Kidney (tissue), 14 donors: ENCODE measurements around the gene KIF16B. TPM values are rescaled to one million over a fixed set of nuclear protein-coding genes. Genes with fewer than 3 reads are reported as not detected.

ENCODE experiments used
- DNase-seq, 5 donors: peaks; one replicate each; pipeline ENCODE4 v3.0.0-alpha.2; 2013 to 2020
- FAIRE-seq: peaks from 2 replicates; lab custom pipeline; 2012; peaks lifted over from hg19 to GRCh38; lab: Jason Lieb, UNC
- H3K27ac ChIP-seq, 2 donors: one replicate each; pipeline ENCODE4 v1.7.0; 2013; ENCODE audit warnings: low read depth in 2 of 2, low read length in 2 of 2, inconsistent platforms in 1 of 2
- H3K27me3 ChIP-seq: one replicate; pipeline ENCODE4 v1.7.1; 2013; ENCODE audit warnings: low read length, inconsistent platforms; ENCODE audit not compliant: control insufficient read depth, insufficient read depth
- H3K36me3 ChIP-seq, 3 donors: one replicate each; pipeline versions ENCODE4 v1.7.0 to v1.7.1; 2013; ENCODE audit warnings: low read length in 3 of 3, control low read depth in 1 of 3, inconsistent platforms in 1 of 3; ENCODE audit not compliant: insufficient read depth in 3 of 3, control insufficient read depth in 2 of 3
- H3K4me1 ChIP-seq, 3 donors: one replicate each; pipeline versions ENCODE4 v1.7.0 to v1.7.1; 2013; ENCODE audit warnings: low read length in 3 of 3, inconsistent platforms in 1 of 3, low read depth in 1 of 3; ENCODE audit not compliant: control insufficient read depth in 2 of 3, insufficient read depth in 2 of 3
- H3K4me3 ChIP-seq, 3 donors: one replicate each; pipeline versions ENCODE4 v1.7.0 to v1.8.1; 2013; ENCODE audit warnings: low read length in 3 of 3, control low read depth in 1 of 3, inconsistent platforms in 1 of 3
- H3K9ac ChIP-seq, 3 donors: one replicate each; pipeline versions ENCODE4 v1.7.0 to v1.7.1; 2013; ENCODE audit warnings: low read length in 3 of 3, control low read depth in 1 of 3, inconsistent platforms in 1 of 3
- H3K9me3 ChIP-seq, 3 donors: one replicate each; pipeline versions ENCODE4 v1.7.0 to v1.7.1; 2013; ENCODE audit warnings: low read length in 3 of 3, control low read depth in 1 of 3, inconsistent platforms in 1 of 3; ENCODE audit not compliant: control insufficient read depth in 2 of 3, insufficient read depth in 1 of 3
- intact Hi-C: fragments of 100-400 bp; cut with DNase I; formaldehyde crosslinking; loops from one replicate; pipeline ENCODE4 v1.11.1; 2022
- polyA plus RNA-seq: library from polyadenylated mRNA; stranded (reverse); fragments of 350-450 nt; fragmentation: Illumina TruSeq; extraction: RNeasy Lipid Tissue Mini Kit (QIAGEN cat#74804); gene quantifications from one replicate; pipeline ENCODE4 v1.2.3, GENCODE V29; 2014; ENCODE audit warnings: low read depth, low replicate concordance; ENCODE audit not compliant: insufficient read depth
- total RNA-seq: library from RNA; stranded (reverse); fragmentation: NEBNext Ultra II Directional; extraction: Animal tissue kit (Norgen Biotek cat#: 25700); gene quantifications from one replicate; pipeline ENCODE4 v1.2.1, GENCODE V29; 2021
- TF ChIP-seq, protein P1 (sequence below): IDR thresholded peaks from 3 replicates; pipeline ENCODE4 v1.5.1; 2012; ENCODE audit warnings: mild to moderate bottlenecking, moderate library complexity, borderline replicate concordance; ENCODE audit not compliant: insufficient read depth; ENCODE audit errors: extremely low read depth
- donor health status: control.
- donor health status: control.
- donor health status: control.
- donor health status: control.
- donor health status: control.
- donor health status: DM: yes; HTN: yes; CAD: no.
- donor health status: Normal renal cell carcinoma (clear cell type).

Gene KIF16B
- total and polyA plus RNA-seq, 2 donors from 2014 or later = 15.0 to 19.7 TPM

- DNase-seq (peak in 1 of 5 donors; percentile 23), FAIRE-seq (no peak)
- Histone ChIP-seq H3K27me3 (no peaks in the 10 kb centered on the region), H3K27ac (no peak overlapping the region), H3K4me1 (no peaks in the 10 kb centered on the region), H3K9ac (no peak overlapping the region), H3K4me3 (no peak overlapping the region), H3K36me3 (no peaks in the 10 kb centered on the region), H3K9me3 (no peaks in the 10 kb centered on the region)
- TF ChIP-seq, protein P1, sequence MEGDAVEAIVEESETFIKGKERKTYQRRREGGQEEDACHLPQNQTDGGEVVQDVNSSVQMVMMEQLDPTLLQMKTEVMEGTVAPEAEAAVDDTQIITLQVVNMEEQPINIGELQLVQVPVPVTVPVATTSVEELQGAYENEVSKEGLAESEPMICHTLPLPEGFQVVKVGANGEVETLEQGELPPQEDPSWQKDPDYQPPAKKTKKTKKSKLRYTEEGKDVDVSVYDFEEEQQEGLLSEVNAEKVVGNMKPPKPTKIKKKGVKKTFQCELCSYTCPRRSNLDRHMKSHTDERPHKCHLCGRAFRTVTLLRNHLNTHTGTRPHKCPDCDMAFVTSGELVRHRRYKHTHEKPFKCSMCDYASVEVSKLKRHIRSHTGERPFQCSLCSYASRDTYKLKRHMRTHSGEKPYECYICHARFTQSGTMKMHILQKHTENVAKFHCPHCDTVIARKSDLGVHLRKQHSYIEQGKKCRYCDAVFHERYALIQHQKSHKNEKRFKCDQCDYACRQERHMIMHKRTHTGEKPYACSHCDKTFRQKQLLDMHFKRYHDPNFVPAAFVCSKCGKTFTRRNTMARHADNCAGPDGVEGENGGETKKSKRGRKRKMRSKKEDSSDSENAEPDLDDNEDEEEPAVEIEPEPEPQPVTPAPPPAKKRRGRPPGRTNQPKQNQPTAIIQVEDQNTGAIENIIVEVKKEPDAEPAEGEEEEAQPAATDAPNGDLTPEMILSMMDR = no peak
- intact Hi-C loops = no loop called here
Observed at GRCh38 chr20:16351415-16351814, 221.8 kb downstream of the KIF16B start.

DNA sequence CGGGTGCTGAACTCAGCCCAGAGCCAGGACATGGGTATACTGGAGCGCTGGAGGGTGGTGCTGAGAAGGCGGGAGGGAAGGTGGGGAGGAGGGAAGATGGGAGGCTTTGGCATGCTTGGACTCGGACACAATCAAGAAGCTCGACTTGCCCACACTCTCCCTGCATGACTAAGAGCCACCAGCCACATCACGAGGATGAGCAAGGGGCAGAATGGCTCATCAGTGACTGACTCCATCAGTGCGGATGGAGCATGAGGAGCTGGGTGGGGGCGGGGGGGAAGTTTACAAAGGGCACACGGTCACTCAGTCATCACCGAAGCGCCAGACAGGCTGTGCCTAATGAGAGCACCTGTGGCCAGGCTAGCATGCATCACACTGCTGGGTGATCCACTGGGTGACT, 222.8 kb downstream of the KIF16B start:
- Histone ChIP-seq H3K9ac (no peak overlapping the region), H3K4me1 (no peaks in the 10 kb centered on the region)

DNA sequence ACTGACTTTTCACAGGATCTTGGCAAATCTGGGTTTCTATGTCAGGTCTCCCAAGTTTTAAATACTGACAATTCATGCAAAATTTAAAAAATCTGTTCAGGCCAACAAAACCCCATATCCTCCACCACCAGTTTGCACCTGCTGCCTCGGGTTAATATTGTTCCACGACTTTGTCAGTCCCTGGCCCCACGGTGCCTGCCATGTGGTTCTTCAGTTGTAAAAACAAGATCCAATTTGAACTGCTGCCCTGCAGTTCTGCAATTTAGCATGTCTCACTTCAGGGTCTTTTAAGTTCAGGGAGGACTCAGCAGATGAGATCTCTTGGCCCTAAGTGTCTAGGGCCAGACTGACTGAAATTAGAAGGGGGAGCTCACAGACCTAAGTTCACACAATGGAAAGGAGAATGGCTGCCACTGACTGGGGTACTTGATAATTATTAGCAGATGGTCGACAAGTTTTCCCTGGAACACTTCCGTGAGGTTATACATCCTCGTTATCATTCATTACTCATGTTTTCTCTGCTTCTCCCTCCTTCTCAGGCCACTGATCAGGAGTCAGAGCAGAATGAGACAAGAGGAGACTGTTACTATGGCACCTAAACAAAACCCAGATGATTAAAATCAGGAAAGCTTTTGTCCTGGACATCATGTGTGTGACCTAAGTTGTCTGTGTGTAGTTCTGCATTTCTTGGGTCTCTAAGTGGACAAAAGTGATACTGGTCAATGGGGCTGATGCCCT, 223.6 kb downstream of the KIF16B start:
- Histone ChIP-seq H3K36me3 (no peaks in the 10 kb centered on the region), H3K4me3 (no peak overlapping the region), H3K9me3 (no peaks in the 10 kb centered on the region), H3K4me1 (no peaks in the 10 kb centered on the region), H3K9ac (no peak overlapping the region), H3K27me3 (no peaks in the 10 kb centered on the region), H3K27ac (no peak overlapping the region)
- intact Hi-C loops = no loop called here
- TF ChIP-seq, protein P1 = no peak
- DNase-seq (no peak), FAIRE-seq (no peak)

More for the DNA sequence above, 222.8 kb downstream of the KIF16B start:
- intact Hi-C loops = no loop called here
- H3K36me3 ChIP-seq = no peaks in the 10 kb centered on the region
- no peak overlapping the region for H3K27ac ChIP-seq
- DNase-seq (peak in 1 of 5 donors; percentile 11), FAIRE-seq (no peak)
- H3K4me3 ChIP-seq = no peak overlapping the region
- TF ChIP-seq, protein P1 = no peak
- H3K27me3 ChIP-seq = no peaks in the 10 kb centered on the region
- H3K9me3 ChIP-seq = no peaks in the 10 kb centered on the region

GRCh38 chr20:16346956-16347355, 226.3 kb downstream of the KIF16B start:
- no peak for DNase-seq
- Histone ChIP-seq H3K4me1 (no peaks in the 10 kb centered on the region), H3K36me3 (no peaks in the 10 kb centered on the region), H3K4me3 (no peak overlapping the region), H3K27ac (no peak overlapping the region), H3K27me3 (no peaks in the 10 kb centered on the region), H3K9me3 (no peaks in the 10 kb centered on the region), H3K9ac (no peak overlapping the region)
- intact Hi-C loops = no loop called here
- TF ChIP-seq, protein P1 = no peak
- no peak for FAIRE-seq
